ENCODE data around the gene SH3YL1. TPM values are rescaled to one million over a fixed set of nuclear protein-coding genes. Genes with fewer than 3 reads are reported as not detected.

SH3YL1 gene, protein sequence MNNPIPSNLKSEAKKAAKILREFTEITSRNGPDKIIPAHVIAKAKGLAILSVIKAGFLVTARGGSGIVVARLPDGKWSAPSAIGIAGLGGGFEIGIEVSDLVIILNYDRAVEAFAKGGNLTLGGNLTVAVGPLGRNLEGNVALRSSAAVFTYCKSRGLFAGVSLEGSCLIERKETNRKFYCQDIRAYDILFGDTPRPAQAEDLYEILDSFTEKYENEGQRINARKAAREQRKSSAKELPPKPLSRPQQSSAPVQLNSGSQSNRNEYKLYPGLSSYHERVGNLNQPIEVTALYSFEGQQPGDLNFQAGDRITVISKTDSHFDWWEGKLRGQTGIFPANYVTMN
- 120 and 129 TPM in 2 replicates for total RNA-seq
- long read RNA-seq, transcript SH3YL1-201 (10 exons, 1,763 nt): minor isoform, 30 of 307 reads
- long read RNA-seq, transcript SH3YL1-205 (9 exons, 1,695 nt): major isoform, 126 of 307 reads
- long read RNA-seq, transcript SH3YL1-213 (10 exons, 1,999 nt): minor isoform, 10 of 307 reads
- long read RNA-seq, partial matches to known transcripts: 20 of 307 reads
- long read RNA-seq, other reads (novel, unspliced or antisense): 120 of 307 reads

- peaks cover 41% of the 10 kb centered on the region for H3K4me1 Mint-ChIP-seq (ENCODE audit: low read depth)
- peaks cover 3% of the 10 kb centered on the region for H3K36me3 Mint-ChIP-seq (ENCODE audit: insufficient read depth)
- no peaks in the 10 kb centered on the region for H3K9me3 Mint-ChIP-seq (ENCODE audit: low read depth)
- H3K4me3 Mint-ChIP-seq (ENCODE audit: low read depth): peak within 1 kb of the TSS; percentile 94
- H3K27me3 Mint-ChIP-seq: no peaks in the 10 kb centered on the region
- DNase-seq (ENCODE audit: low spot score, unreplicated experiment): peak; percentile 58
- H3K27ac Mint-ChIP-seq: peak within 1 kb of the TSS; percentile 98
- TF ChIP-seq, protein P1, sequence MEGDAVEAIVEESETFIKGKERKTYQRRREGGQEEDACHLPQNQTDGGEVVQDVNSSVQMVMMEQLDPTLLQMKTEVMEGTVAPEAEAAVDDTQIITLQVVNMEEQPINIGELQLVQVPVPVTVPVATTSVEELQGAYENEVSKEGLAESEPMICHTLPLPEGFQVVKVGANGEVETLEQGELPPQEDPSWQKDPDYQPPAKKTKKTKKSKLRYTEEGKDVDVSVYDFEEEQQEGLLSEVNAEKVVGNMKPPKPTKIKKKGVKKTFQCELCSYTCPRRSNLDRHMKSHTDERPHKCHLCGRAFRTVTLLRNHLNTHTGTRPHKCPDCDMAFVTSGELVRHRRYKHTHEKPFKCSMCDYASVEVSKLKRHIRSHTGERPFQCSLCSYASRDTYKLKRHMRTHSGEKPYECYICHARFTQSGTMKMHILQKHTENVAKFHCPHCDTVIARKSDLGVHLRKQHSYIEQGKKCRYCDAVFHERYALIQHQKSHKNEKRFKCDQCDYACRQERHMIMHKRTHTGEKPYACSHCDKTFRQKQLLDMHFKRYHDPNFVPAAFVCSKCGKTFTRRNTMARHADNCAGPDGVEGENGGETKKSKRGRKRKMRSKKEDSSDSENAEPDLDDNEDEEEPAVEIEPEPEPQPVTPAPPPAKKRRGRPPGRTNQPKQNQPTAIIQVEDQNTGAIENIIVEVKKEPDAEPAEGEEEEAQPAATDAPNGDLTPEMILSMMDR (IDR thresholded peaks at IDR 0.05; ENCODE audit: unreplicated experiment): no peak
These were observed at the start of gene SH3YL1 for GRCh38 chr2:263774-264492. Gene SH3YL1 (minus strand): TSS chr2:264032. CDS start chr2:263984, 48 bp downstream.

DNA sequence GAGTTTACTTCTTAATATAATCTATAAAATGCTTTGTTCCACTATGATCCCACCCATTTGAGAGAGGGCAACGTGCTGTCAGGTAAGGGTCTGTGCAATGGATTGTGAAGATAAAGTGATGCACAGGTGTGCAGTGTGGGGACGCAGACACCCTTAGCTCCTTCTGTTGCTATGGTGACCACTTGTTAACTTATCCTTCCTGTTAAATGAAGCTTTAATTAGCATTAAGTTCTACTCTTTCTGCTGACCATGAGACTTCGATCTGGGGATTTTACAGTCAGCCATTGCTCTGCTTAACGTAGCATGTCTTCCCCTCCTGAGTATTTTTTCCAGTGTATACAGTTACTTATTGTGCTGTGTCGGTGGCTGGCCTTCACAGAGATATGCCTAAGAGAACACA, 47.2 kb upstream of the SH3YL1 start:
- Mint-ChIP-seq H3K4me3 (ENCODE audit: low read depth) (no peak overlapping the region), H3K36me3 (ENCODE audit: insufficient read depth) (no peaks in the 10 kb centered on the region), H3K9me3 (ENCODE audit: low read depth) (no peaks in the 10 kb centered on the region), H3K27ac (no peak overlapping the region), H3K4me1 (ENCODE audit: low read depth) (peaks cover 17% of the 10 kb centered on the region), H3K27me3 (no peaks in the 10 kb centered on the region)
- no peak for DNase-seq (ENCODE audit: low spot score, unreplicated experiment)
- TF ChIP-seq, protein P1 (IDR thresholded peaks at IDR 0.05; ENCODE audit: unreplicated experiment): no peak

- no peak for DNase-seq (ENCODE audit: low spot score, unreplicated experiment)
- Mint-ChIP-seq H3K36me3 (ENCODE audit: insufficient read depth) (no peaks in the 10 kb centered on the region), H3K4me3 (ENCODE audit: low read depth) (no peak overlapping the region), H3K27ac (no peak overlapping the region), H3K4me1 (ENCODE audit: low read depth) (peaks cover 17% of the 10 kb centered on the region), H3K27me3 (peaks cover 3% of the 10 kb centered on the region), H3K9me3 (ENCODE audit: low read depth) (no peaks in the 10 kb centered on the region)
- TF ChIP-seq, protein P1 (IDR thresholded peaks at IDR 0.05; ENCODE audit: unreplicated experiment): no peak
These were observed 46.2 kb upstream of the SH3YL1 start for GRCh38 chr2:309954-310510.

DNA sequence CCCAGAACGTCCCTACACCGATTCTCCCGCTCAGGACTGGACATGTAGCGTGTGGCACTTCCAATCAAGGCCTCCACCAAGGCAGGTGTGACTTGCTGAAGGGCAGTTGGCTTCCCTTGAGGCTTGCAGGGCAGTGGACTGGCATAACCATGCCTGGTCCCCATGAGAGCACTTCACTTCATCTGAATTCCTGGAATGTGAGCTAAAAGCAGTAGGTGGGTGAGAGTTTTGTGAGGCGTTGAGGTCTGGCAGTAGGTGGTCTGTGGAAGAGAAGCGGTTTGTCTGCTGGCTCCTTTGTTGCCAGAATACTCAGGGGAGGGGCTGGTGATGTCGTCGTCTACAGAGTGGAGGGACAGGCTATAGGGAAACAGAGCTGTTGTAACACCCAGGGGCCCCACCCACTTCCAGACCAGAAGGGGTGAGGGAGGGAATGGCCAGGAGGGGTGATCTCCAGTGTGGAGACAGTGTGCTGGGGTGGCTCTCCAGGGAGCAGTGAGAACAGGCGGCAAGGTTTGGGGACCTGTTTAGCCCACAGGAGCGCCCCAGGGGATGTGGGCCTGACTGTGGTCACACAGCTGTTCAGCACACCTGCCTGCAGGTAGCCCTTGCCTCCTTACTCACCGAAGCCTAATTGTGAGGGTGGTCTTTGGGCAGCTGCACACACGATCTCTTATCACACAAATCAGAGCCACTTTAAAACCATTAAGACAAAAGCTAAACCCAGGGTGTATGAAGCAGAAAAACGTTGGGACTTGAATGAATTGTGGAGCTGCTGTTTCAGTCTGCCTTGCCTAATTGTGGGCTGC, 45.5 kb upstream of the SH3YL1 start:
- DNase-seq (ENCODE audit: low spot score, unreplicated experiment): no peak
- Mint-ChIP-seq H3K27ac (peak overlapping the region; percentile 35), H3K4me3 (ENCODE audit: low read depth) (no peak overlapping the region), H3K9me3 (ENCODE audit: low read depth) (no peaks in the 10 kb centered on the region), H3K4me1 (ENCODE audit: low read depth) (peaks cover 17% of the 10 kb centered on the region), H3K27me3 (peaks cover 3% of the 10 kb centered on the region), H3K36me3 (ENCODE audit: insufficient read depth) (no peaks in the 10 kb centered on the region)
- TF ChIP-seq, protein P1 (IDR thresholded peaks at IDR 0.05; ENCODE audit: unreplicated experiment): no peak

Measured in progenitor cell of endocrine pancreas (in vitro differentiated cells).